Gastrocnemius medialis (tissue), 4 donors: Measurements from ENCODE around the gene CD8A.

ENCODE experiments used
- POLR2A ChIP-seq, 2 donors: fragments of 450-650 bp; IDR thresholded peaks; one replicate each; pipeline ENCODE4 v1.6.1; 2017; ENCODE audit warnings: antibody characterized with exemption in 2 of 2, mild to moderate bottlenecking in 2 of 2, moderate library complexity in 2 of 2
- TF ChIP-seq, protein P1 (sequence below), 5 experiments: fragments of 450-650 bp in 3 of 5; fragments of 200-600 bp in 2 of 5; sonication (generic) in 2 of 5; IDR thresholded peaks in 4 of 5; conservative IDR thresholded peaks in 1 of 5; 1 replicate in 4 of 5; 2 replicates in 1 of 5; pipeline ENCODE4 v1.5.1; 2016 to 2019; ENCODE audit warnings: antibody characterized with exemption in 5 of 5, mild to moderate bottlenecking in 3 of 5, moderate library complexity in 3 of 5

GRCh38 chr2:86789687-86790133 lies 1.0 kb downstream of the CD8A start:
- TF ChIP-seq, protein P1, sequence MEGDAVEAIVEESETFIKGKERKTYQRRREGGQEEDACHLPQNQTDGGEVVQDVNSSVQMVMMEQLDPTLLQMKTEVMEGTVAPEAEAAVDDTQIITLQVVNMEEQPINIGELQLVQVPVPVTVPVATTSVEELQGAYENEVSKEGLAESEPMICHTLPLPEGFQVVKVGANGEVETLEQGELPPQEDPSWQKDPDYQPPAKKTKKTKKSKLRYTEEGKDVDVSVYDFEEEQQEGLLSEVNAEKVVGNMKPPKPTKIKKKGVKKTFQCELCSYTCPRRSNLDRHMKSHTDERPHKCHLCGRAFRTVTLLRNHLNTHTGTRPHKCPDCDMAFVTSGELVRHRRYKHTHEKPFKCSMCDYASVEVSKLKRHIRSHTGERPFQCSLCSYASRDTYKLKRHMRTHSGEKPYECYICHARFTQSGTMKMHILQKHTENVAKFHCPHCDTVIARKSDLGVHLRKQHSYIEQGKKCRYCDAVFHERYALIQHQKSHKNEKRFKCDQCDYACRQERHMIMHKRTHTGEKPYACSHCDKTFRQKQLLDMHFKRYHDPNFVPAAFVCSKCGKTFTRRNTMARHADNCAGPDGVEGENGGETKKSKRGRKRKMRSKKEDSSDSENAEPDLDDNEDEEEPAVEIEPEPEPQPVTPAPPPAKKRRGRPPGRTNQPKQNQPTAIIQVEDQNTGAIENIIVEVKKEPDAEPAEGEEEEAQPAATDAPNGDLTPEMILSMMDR (IDR thresholded peaks at IDR 0.05 in 4 of 5, conservative IDR thresholded peaks at IDR 0.05 in 1 of 5) = no peak
- TF ChIP-seq POLR2A (IDR thresholded peaks at IDR 0.05) = no peak
